ENCODE results near the gene FOXD1. TPM values are rescaled to one million over a fixed set of nuclear protein-coding genes. Genes with fewer than 3 reads are reported as not detected.

FOXD1 gene
- total RNA-seq, 1 donor from 2014 or later = not detected

- Histone ChIP-seq H3K4me1 (peaks cover 38% of the 10 kb centered on the region), H3K36me3 (no peaks in the 10 kb centered on the region)
Measured at GRCh38 chr5:73441378-73441777, 7.2 kb downstream of the FOXD1 start.

DNA sequence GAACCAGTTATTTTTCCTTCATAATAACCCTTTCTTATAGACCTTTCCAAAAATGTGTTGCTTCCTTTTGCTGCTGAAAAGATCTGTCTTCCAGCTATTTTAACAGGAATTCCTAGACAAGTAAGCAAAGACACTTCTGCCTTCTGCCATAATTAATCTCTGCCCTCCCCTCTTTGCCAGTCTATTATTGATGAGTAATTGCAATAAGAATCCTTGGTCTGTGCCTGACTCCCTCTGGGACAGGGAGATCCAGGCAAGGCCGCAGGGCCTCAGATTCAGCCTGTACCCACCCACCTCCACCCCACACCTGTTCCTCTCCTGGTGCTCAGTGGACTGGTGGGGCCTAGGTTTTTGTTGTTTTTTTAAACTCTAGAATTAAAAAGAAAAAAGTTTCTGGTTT is 8.3 kb downstream of the FOXD1 start:
- TF ChIP-seq EZH2phosphoT487 (IDR thresholded peaks at IDR 0.05) = no peak
- Histone ChIP-seq H3K9ac (no peak overlapping the region), H3K79me2 (ENCODE audit: low read depth) (no peaks in the 10 kb centered on the region), H3K4me3 (no peak overlapping the region), H3K9me3 (ENCODE audit: low read depth) (no peaks in the 10 kb centered on the region), H4K20me1 (ENCODE audit: low read depth) (peaks cover 67% of the 10 kb centered on the region), H3K27me3 (peaks cover 100% of the 10 kb centered on the region), H3K27ac (no peak overlapping the region), H2AFZ (replicated peaks) (no peak overlapping the region), H3K4me2 (no peak overlapping the region), H3K4me1 (peaks cover 44% of the 10 kb centered on the region), H3F3A (ENCODE audit: low read depth) (peaks cover 74% of the 10 kb centered on the region), H3K36me3 (no peaks in the 10 kb centered on the region)
- H3K27ac Mint-ChIP-seq = no peak overlapping the region
- H3K4me3 Mint-ChIP-seq = no peak overlapping the region
- H3K36me3 Mint-ChIP-seq = no peaks in the 10 kb centered on the region
- H3K27me3 Mint-ChIP-seq (ENCODE audit: insufficient read depth, low read depth) = peaks cover 88% of the 10 kb centered on the region
- peaks cover 27% of the 10 kb centered on the region for H3K4me1 Mint-ChIP-seq
- peaks cover 2% of the 10 kb centered on the region for H3K9me3 Mint-ChIP-seq
- no peak for DNase-seq (ENCODE audit: low spot score)

More at GRCh38 chr5:73441378-73441777, 7.2 kb downstream of the FOXD1 start:
- Histone ChIP-seq H3K9ac (no peak overlapping the region), H3K27me3 (peaks cover 100% of the 10 kb centered on the region), H4K20me1 (ENCODE audit: low read depth) (peaks cover 68% of the 10 kb centered on the region), H3K4me3 (no peak overlapping the region), H3F3A (ENCODE audit: low read depth) (peaks cover 73% of the 10 kb centered on the region), H3K4me2 (no peak overlapping the region), H3K27ac (no peak overlapping the region), H3K79me2 (ENCODE audit: low read depth) (no peaks in the 10 kb centered on the region), H2AFZ (replicated peaks) (no peak overlapping the region), H3K9me3 (ENCODE audit: low read depth) (no peaks in the 10 kb centered on the region)
- H3K4me1 Mint-ChIP-seq = peaks cover 19% of the 10 kb centered on the region
- H3K36me3 Mint-ChIP-seq = no peaks in the 10 kb centered on the region
- DNase-seq (ENCODE audit: low spot score) = no peak
- peaks cover 2% of the 10 kb centered on the region for H3K9me3 Mint-ChIP-seq
- H3K27ac Mint-ChIP-seq = no peak overlapping the region
- TF ChIP-seq EZH2 (IDR thresholded peaks at IDR 0.05) (no peak), EZH2phosphoT487 (IDR thresholded peaks at IDR 0.05) (peak; percentile 31)
- TF ChIP-seq, protein P1, sequence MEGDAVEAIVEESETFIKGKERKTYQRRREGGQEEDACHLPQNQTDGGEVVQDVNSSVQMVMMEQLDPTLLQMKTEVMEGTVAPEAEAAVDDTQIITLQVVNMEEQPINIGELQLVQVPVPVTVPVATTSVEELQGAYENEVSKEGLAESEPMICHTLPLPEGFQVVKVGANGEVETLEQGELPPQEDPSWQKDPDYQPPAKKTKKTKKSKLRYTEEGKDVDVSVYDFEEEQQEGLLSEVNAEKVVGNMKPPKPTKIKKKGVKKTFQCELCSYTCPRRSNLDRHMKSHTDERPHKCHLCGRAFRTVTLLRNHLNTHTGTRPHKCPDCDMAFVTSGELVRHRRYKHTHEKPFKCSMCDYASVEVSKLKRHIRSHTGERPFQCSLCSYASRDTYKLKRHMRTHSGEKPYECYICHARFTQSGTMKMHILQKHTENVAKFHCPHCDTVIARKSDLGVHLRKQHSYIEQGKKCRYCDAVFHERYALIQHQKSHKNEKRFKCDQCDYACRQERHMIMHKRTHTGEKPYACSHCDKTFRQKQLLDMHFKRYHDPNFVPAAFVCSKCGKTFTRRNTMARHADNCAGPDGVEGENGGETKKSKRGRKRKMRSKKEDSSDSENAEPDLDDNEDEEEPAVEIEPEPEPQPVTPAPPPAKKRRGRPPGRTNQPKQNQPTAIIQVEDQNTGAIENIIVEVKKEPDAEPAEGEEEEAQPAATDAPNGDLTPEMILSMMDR (IDR thresholded peaks at IDR 0.05) = no peak
- peaks cover 86% of the 10 kb centered on the region for H3K27me3 Mint-ChIP-seq (ENCODE audit: insufficient read depth, low read depth)
- no peak overlapping the region for H3K4me3 Mint-ChIP-seq

- H3K4me2 ChIP-seq = no peak overlapping the region
- H3K4me1 ChIP-seq = peaks cover 41% of the 10 kb centered on the region
Measured at GRCh38 chr5:73438645-73439470, 9.7 kb downstream of the FOXD1 start.

More at GRCh38 chr5:73438645-73439470, 9.7 kb downstream of the FOXD1 start:
- no peak overlapping the region for H3K4me3 ChIP-seq
- Mint-ChIP-seq H3K27me3 (ENCODE audit: insufficient read depth, low read depth) (peaks cover 86% of the 10 kb centered on the region), H3K4me1 (peaks cover 22% of the 10 kb centered on the region), H3K4me3 (no peak overlapping the region), H3K9me3 (peaks cover 2% of the 10 kb centered on the region), H3K27ac (no peak overlapping the region), H3K36me3 (no peaks in the 10 kb centered on the region)
- H4K20me1 ChIP-seq (ENCODE audit: low read depth) = peaks cover 60% of the 10 kb centered on the region
- H3K27ac ChIP-seq = no peak overlapping the region
- no peak overlapping the region for H3K9ac ChIP-seq
- no peaks in the 10 kb centered on the region for H3K9me3 ChIP-seq (ENCODE audit: low read depth)
- no peak overlapping the region for H2AFZ ChIP-seq (replicated peaks)
- H3K36me3 ChIP-seq = no peaks in the 10 kb centered on the region
- H3K27me3 ChIP-seq = peaks cover 100% of the 10 kb centered on the region
- TF ChIP-seq EZH2phosphoT487 (IDR thresholded peaks at IDR 0.05) = peak; percentile 31
- TF ChIP-seq EZH2 (IDR thresholded peaks at IDR 0.05) = peak; percentile 20
- TF ChIP-seq, protein P1 (IDR thresholded peaks at IDR 0.05) = no peak
- H3K79me2 ChIP-seq (ENCODE audit: low read depth) = no peaks in the 10 kb centered on the region
- DNase-seq (ENCODE audit: low spot score) = no peak
- H3F3A ChIP-seq (ENCODE audit: low read depth) = peaks cover 66% of the 10 kb centered on the region

Data from neural progenitor cell (in vitro differentiated cells).